Measurements from ENCODE around the gene TTC21A. TPM values are rescaled to one million over a fixed set of nuclear protein-coding genes. Genes with fewer than 3 reads are reported as not detected.

The TTC21A gene
- total and polyA plus RNA-seq, 4 donors: 1.8 to 15.0 (median 7.6) TPM

DNA sequence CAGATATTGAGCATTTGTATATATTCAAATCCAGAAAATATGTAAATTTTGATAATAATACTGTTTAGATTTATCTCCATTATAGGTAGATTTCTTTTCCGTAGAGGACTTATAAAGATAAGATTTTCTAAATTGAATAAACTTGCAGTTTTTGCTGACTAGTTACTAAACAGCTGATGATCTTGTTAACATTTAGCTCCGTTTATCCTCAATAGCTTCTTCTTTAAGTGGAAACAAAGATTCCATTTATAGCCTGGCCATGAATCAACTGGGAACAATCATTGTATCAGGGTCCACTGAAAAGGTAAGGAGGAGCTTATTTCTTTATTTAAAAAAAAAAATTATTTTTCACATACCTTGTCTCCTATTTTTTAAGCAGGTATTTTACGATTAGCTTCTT lies 38.9 kb upstream of the TTC21A start:
- Histone ChIP-seq H3K27ac (ENCODE audit: low read depth in 1 of 2, low read length in 2 of 2) (no peak overlapping the region), H3K27me3 (ENCODE audit: control insufficient read depth in 1 of 2, insufficient read depth in 2 of 2, low read length in 1 of 2) (no peaks in the 10 kb centered on the region), H3K4me1 (ENCODE audit: control insufficient read depth in 1 of 2, insufficient read depth in 2 of 2, low read length in 2 of 2) (no peaks in the 10 kb centered on the region), H3K9me3 (ENCODE audit: control insufficient read depth, low read length) (no peaks in the 10 kb centered on the region), H3K4me3 (ENCODE audit: low read length in 2 of 2) (no peak overlapping the region), H3K36me3 (ENCODE audit: control insufficient read depth in 1 of 2, insufficient read depth in 2 of 2, low read length in 1 of 2) (peaks cover 2% of the 10 kb centered on the region in 2 donors)
- intact Hi-C loops (cut with DNase I): no loop called here
- ATAC-seq (ENCODE audit: low FRiP score) (no peak), DNase-seq (no peak)
- WGBS, 2 donors: 89 to 91% methylated on average over 3 of the region's 3 CpGs

GRCh38 chr3:39075910-39076309 lies 31.6 kb upstream of the TTC21A start:
- Histone ChIP-seq H3K4me1 (ENCODE audit: control insufficient read depth in 1 of 2, insufficient read depth in 2 of 2, low read length in 2 of 2) (no peaks in the 10 kb centered on the region), H3K36me3 (ENCODE audit: control insufficient read depth in 1 of 2, insufficient read depth in 2 of 2, low read length in 1 of 2) (peaks cover 2 to 21% of the 10 kb centered on the region in 2 donors), H3K4me3 (ENCODE audit: low read length in 2 of 2) (no peak overlapping the region), H3K27ac (ENCODE audit: low read depth in 1 of 2, low read length in 2 of 2) (no peak overlapping the region), H3K27me3 (ENCODE audit: control insufficient read depth in 1 of 2, insufficient read depth in 2 of 2, low read length in 1 of 2) (no peaks in the 10 kb centered on the region), H3K9me3 (ENCODE audit: control insufficient read depth, low read length) (no peaks in the 10 kb centered on the region)
- intact Hi-C loops (cut with DNase I): no loop called here
- WGBS, 2 donors: 93 to 98% methylated on average over 10 of the region's 10 CpGs
- ATAC-seq (ENCODE audit: low FRiP score) (no peak), DNase-seq (no peak)

DNA sequence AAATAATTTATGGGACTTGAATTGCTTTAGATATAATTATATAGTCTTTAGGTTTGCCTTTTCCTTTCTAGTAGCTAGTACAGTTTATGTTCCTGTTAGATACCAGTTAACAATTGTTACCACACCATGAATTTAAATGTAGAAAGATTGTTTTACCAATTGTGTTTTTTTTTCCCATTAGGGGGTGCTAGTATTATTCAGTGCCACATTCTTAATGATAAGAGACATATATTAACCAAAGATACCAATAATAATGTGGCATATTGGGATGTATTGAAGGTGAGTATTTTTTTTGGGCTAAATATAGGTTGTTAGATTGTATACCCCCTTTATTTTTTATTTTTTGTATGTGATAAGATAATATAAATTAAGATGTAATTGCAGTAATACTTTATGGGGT lies 27.9 kb upstream of the TTC21A start:
- ATAC-seq (ENCODE audit: low FRiP score): no peak

GRCh38 chr3:39080026-39080425 lies 27.5 kb upstream of the TTC21A start:
- Histone ChIP-seq H3K4me1 (ENCODE audit: control insufficient read depth in 1 of 2, insufficient read depth in 2 of 2, low read length in 2 of 2) (no peaks in the 10 kb centered on the region), H3K9me3 (ENCODE audit: control insufficient read depth, low read length) (no peaks in the 10 kb centered on the region), H3K27ac (ENCODE audit: low read depth in 1 of 2, low read length in 2 of 2) (no peak overlapping the region), H3K4me3 (ENCODE audit: low read length in 2 of 2) (no peak overlapping the region), H3K27me3 (ENCODE audit: control insufficient read depth in 1 of 2, insufficient read depth in 2 of 2, low read length in 1 of 2) (no peaks in the 10 kb centered on the region), H3K36me3 (ENCODE audit: control insufficient read depth in 1 of 2, insufficient read depth in 2 of 2, low read length in 1 of 2) (peaks cover 0 to 16% of the 10 kb centered on the region in 2 donors)
- no peak for ATAC-seq (ENCODE audit: low FRiP score)
- intact Hi-C loops (cut with DNase I): no loop called here
- DNase-seq: no peak

More for the DNA sequence above, 27.9 kb upstream of the TTC21A start:
- no peaks in the 10 kb centered on the region for H3K4me1 ChIP-seq (ENCODE audit: control insufficient read depth in 1 of 2, insufficient read depth in 2 of 2, low read length in 2 of 2)
- H3K27ac ChIP-seq (ENCODE audit: low read depth in 1 of 2, low read length in 2 of 2): no peak overlapping the region
- H3K4me3 ChIP-seq (ENCODE audit: low read length in 2 of 2): no peak overlapping the region
- no peaks in the 10 kb centered on the region for H3K27me3 ChIP-seq (ENCODE audit: control insufficient read depth in 1 of 2, insufficient read depth in 2 of 2, low read length in 1 of 2)
- H3K9me3 ChIP-seq (ENCODE audit: control insufficient read depth, low read length): no peaks in the 10 kb centered on the region
- peaks cover 0 to 18% of the 10 kb centered on the region in 2 donors for H3K36me3 ChIP-seq (ENCODE audit: control insufficient read depth in 1 of 2, insufficient read depth in 2 of 2, low read length in 1 of 2)
- intact Hi-C loops (cut with DNase I): no loop called here
- DNase-seq: no peak

GRCh38 chr3:39082666-39083313 lies 24.7 kb upstream of the TTC21A start:
- no peaks in the 10 kb centered on the region for H3K4me1 ChIP-seq (ENCODE audit: control insufficient read depth in 1 of 2, insufficient read depth in 2 of 2, low read length in 2 of 2)
- DNase-seq (no peak), ATAC-seq (ENCODE audit: low FRiP score) (no peak)
- intact Hi-C loops (cut with DNase I): no loop called here
- no peak overlapping the region for H3K4me3 ChIP-seq (ENCODE audit: low read length in 2 of 2)
- H3K36me3 ChIP-seq (ENCODE audit: control insufficient read depth in 1 of 2, insufficient read depth in 2 of 2, low read length in 1 of 2): peaks cover 6 to 18% of the 10 kb centered on the region in 2 donors
- H3K27ac ChIP-seq (ENCODE audit: low read depth in 1 of 2, low read length in 2 of 2): no peak overlapping the region
- H3K9me3 ChIP-seq (ENCODE audit: control insufficient read depth, low read length): no peaks in the 10 kb centered on the region
- WGBS, 2 donors: 96% methylated on average over 4 of the region's 4 CpGs
- H3K27me3 ChIP-seq (ENCODE audit: control insufficient read depth in 1 of 2, insufficient read depth in 2 of 2, low read length in 1 of 2): no peaks in the 10 kb centered on the region

DNA sequence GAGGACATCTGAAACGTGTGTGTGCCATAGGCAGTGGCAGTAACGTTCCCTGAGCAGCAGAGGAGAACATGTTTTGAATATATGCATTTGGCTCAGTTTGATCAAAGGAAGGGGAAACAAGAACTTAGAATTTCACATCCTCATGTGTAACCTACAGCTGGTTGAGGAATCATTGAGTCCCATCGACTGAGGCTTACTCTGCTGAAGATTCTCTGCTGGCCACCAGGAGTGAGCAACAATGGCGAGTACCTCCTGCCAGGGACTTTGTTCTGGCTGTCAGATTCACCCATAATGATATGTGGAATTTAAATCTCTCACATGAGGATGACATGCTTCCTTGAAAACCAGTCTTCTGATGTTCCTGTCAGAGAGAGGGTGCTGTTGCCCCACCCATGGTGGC lies 21.3 kb upstream of the TTC21A start:
- H3K27me3 ChIP-seq (ENCODE audit: control insufficient read depth in 1 of 2, insufficient read depth in 2 of 2, low read length in 1 of 2): no peaks in the 10 kb centered on the region
- no peak for ATAC-seq (ENCODE audit: low FRiP score)
- peaks cover 13 to 23% of the 10 kb centered on the region in 2 donors for H3K36me3 ChIP-seq (ENCODE audit: control insufficient read depth in 1 of 2, insufficient read depth in 2 of 2, low read length in 1 of 2)
- intact Hi-C loops (cut with DNase I): no loop called here
- no peak overlapping the region for H3K27ac ChIP-seq (ENCODE audit: low read depth in 1 of 2, low read length in 2 of 2)
- WGBS, 2 donors: 84 to 85% methylated on average over 4 of the region's 4 CpGs
- no peak overlapping the region for H3K4me3 ChIP-seq (ENCODE audit: low read length in 2 of 2)
- H3K4me1 ChIP-seq (ENCODE audit: control insufficient read depth in 1 of 2, insufficient read depth in 2 of 2, low read length in 2 of 2): no peaks in the 10 kb centered on the region
- DNase-seq: no peak
- H3K9me3 ChIP-seq (ENCODE audit: control insufficient read depth, low read length): no peaks in the 10 kb centered on the region

- DNase-seq: no peak
- H3K27ac ChIP-seq (ENCODE audit: low read depth in 1 of 2, low read length in 2 of 2): no peak overlapping the region
- H3K4me1 ChIP-seq (ENCODE audit: control insufficient read depth in 1 of 2, insufficient read depth in 2 of 2, low read length in 2 of 2): no peaks in the 10 kb centered on the region
- no peak for ATAC-seq (ENCODE audit: low FRiP score)
- intact Hi-C loops (cut with DNase I): no loop called here
- no peak overlapping the region for H3K4me3 ChIP-seq (ENCODE audit: low read length in 2 of 2)
- peaks cover 13 to 27% of the 10 kb centered on the region in 2 donors for H3K36me3 ChIP-seq (ENCODE audit: control insufficient read depth in 1 of 2, insufficient read depth in 2 of 2, low read length in 1 of 2)
- 90 to 97% methylated on average over 3 of the region's 3 CpGs for WGBS, 2 donors
- no peaks in the 10 kb centered on the region for H3K27me3 ChIP-seq (ENCODE audit: control insufficient read depth in 1 of 2, insufficient read depth in 2 of 2, low read length in 1 of 2)
- no peaks in the 10 kb centered on the region for H3K9me3 ChIP-seq (ENCODE audit: control insufficient read depth, low read length)
Measured at GRCh38 chr3:39088456-39088855, 19.0 kb upstream of the TTC21A start.

DNA sequence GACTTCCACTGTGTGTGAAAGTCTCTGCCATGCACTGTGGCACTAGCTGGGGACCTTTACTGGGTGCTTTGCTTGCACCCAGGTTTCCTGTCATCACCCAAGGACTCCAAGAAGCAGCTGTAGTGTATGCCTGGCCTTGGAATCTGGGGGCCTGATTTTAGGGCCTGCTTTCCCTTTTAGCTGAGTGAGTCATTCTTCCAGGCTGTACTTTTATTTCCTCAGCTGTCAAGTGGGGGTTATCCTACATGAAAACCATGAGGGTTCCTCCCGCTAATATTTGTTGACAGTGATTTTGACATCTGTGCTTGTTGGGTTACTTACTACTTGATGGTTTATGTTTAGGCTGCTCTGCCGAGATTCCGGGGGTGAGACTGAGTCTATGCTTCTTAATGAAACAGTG lies 18.6 kb upstream of the TTC21A start:
- intact Hi-C loops (cut with DNase I): no loop called here
- H3K27me3 ChIP-seq (ENCODE audit: control insufficient read depth in 1 of 2, insufficient read depth in 2 of 2, low read length in 1 of 2): no peaks in the 10 kb centered on the region
- H3K36me3 ChIP-seq (ENCODE audit: control insufficient read depth in 1 of 2, insufficient read depth in 2 of 2, low read length in 1 of 2): peaks cover 14 to 24% of the 10 kb centered on the region in 2 donors
- ATAC-seq (ENCODE audit: low FRiP score) (no peak), DNase-seq (no peak)
- H3K9me3 ChIP-seq (ENCODE audit: control insufficient read depth, low read length): no peaks in the 10 kb centered on the region
- no peak overlapping the region for H3K27ac ChIP-seq (ENCODE audit: low read depth in 1 of 2, low read length in 2 of 2)
- H3K4me3 ChIP-seq (ENCODE audit: low read length in 2 of 2): no peak overlapping the region
- H3K4me1 ChIP-seq (ENCODE audit: control insufficient read depth in 1 of 2, insufficient read depth in 2 of 2, low read length in 2 of 2): no peaks in the 10 kb centered on the region
- 83 to 85% methylated on average over 3 of the region's 3 CpGs for WGBS, 2 donors

- H3K27ac ChIP-seq (ENCODE audit: low read depth in 1 of 2, low read length in 2 of 2): no peak overlapping the region
- 91 to 93% methylated on average over 2 of the region's 2 CpGs for whole genome bisulfite sequencing, 2 donors
- H3K27me3 ChIP-seq (ENCODE audit: control insufficient read depth in 1 of 2, insufficient read depth in 2 of 2, low read length in 1 of 2): no peaks in the 10 kb centered on the region
- DNase-seq: no peak
- intact Hi-C loops (cut with DNase I): no loop called here
- no peaks in the 10 kb centered on the region for H3K9me3 ChIP-seq (ENCODE audit: control insufficient read depth, low read length)
- H3K4me1 ChIP-seq (ENCODE audit: control insufficient read depth in 1 of 2, insufficient read depth in 2 of 2, low read length in 2 of 2): no peaks in the 10 kb centered on the region
- no peak for ATAC-seq (ENCODE audit: low FRiP score)
- no peak overlapping the region for H3K4me3 ChIP-seq (ENCODE audit: low read length in 2 of 2)
- H3K36me3 ChIP-seq (ENCODE audit: control insufficient read depth in 1 of 2, insufficient read depth in 2 of 2, low read length in 1 of 2): peaks cover 16 to 28% of the 10 kb centered on the region in 2 donors
Measured at GRCh38 chr3:39090922-39091321, 16.6 kb upstream of the TTC21A start.
